Smooth muscle cell (in vitro differentiated cells): ENCODE data around the gene DST. TPM values are rescaled to one million over a fixed set of nuclear protein-coding genes. Genes with fewer than 3 reads are reported as not detected.

ENCODE experiments used
- DNase-seq: peaks from one replicate; lab custom pipeline; 2025; ENCODE audit not compliant: unreplicated experiment; lab: John Stamatoyannopoulos, UW
- H2AFZ ChIP-seq: fragments of 200-600 bp; sonication (generic); 2 replicates; pipeline ENCODE4 v1.6.0; 2016; ENCODE audit warnings: antibody characterized with exemption, low read depth, mild to moderate bottlenecking
- H3F3A ChIP-seq: fragments of 200-600 bp; sonication (generic); 2 replicates; pipeline ENCODE4 v1.6.0; 2017; ENCODE audit warnings: antibody characterized with exemption, low read depth
- H3K27ac ChIP-seq: fragments of 200-600 bp; sonication (generic); 2 replicates; pipeline ENCODE4 v1.5.1; 2016; ENCODE audit warnings: low read depth, mild to moderate bottlenecking
- H3K27me3 ChIP-seq: fragments of 200-600 bp; sonication (generic); 2 replicates; pipeline ENCODE4 v1.6.1; 2016; ENCODE audit warnings: low read depth, mild to moderate bottlenecking
- H3K36me3 ChIP-seq: fragments of 200-600 bp; sonication (generic); 2 replicates; pipeline ENCODE4 v1.5.1; 2016; ENCODE audit warnings: low read depth
- H3K4me1 ChIP-seq: fragments of 200-600 bp; sonication (generic); 2 replicates; pipeline ENCODE4 v1.5.1; 2016; ENCODE audit warnings: low read depth
- H3K4me2 ChIP-seq: fragments of 200-600 bp; sonication (generic); 2 replicates; pipeline ENCODE4 v1.6.0; 2016; ENCODE audit warnings: mild to moderate bottlenecking
- H3K4me3 ChIP-seq: fragments of 200-600 bp; sonication (generic); 2 replicates; pipeline ENCODE4 v1.5.1; 2016; ENCODE audit warnings: mild to moderate bottlenecking
- H3K79me2 ChIP-seq: fragments of 200-600 bp; sonication (generic); 2 replicates; pipeline ENCODE4 v1.6.0; 2016; ENCODE audit warnings: low read depth, mild to moderate bottlenecking
- H3K9ac ChIP-seq: fragments of 200-600 bp; sonication (generic); 2 replicates; pipeline ENCODE4 v1.6.0; 2016; ENCODE audit warnings: low read depth
- H3K9me3 ChIP-seq: fragments of 200-600 bp; sonication (generic); replicated peaks from 2 replicates; pipeline ENCODE4 v1.5.1; 2016; ENCODE audit warnings: low read depth
- H4K20me1 ChIP-seq: fragments of 200-600 bp; sonication (generic); 2 replicates; pipeline ENCODE4 v1.6.0; 2016; ENCODE audit warnings: low read depth
- WGBS: methylation state at CpG from one replicate; pipeline ENCODE4 v1.1.7; 2016; ENCODE audit warnings: low lambda C conversion rate; 5-methylcytosine and 5-hydroxymethylcytosine counted together
- polyA plus RNA-seq: library from polyadenylated mRNA; unstranded; fragments of >200 nt; fragmentation: Nextera tagmentation; extraction: Ambion mirVana; gene quantifications from 2 replicates; pipeline ENCODE4 v1.2.1, GENCODE V29; 2016
- total RNA-seq: library from RNA; depleted of rRNA; stranded (reverse); fragments of >200 nt; gene quantifications from 2 replicates; pipeline ENCODE4 v1.2.3, GENCODE V29; 2014
- TF ChIP-seq, protein P1 (sequence below): fragments of 200-600 bp; sonication (generic); IDR thresholded peaks from 2 replicates; pipeline ENCODE4 v1.5.1; 2017; ENCODE audit warnings: borderline replicate concordance, mild to moderate bottlenecking, antibody characterized with exemption; ENCODE audit not compliant: insufficient read depth, poor library complexity, severe bottlenecking

The DST gene
- total and polyA plus RNA-seq, 2 experiments from 2014 or later: 17.1 to 186 TPM

GRCh38 chr6:56479381-56479780 lies 163.3 kb downstream of the DST start:
- no peaks in the 10 kb centered on the region for H3K9me3 ChIP-seq
- no peaks in the 10 kb centered on the region for H3K4me1 ChIP-seq
- H3K4me2 ChIP-seq: no peak overlapping the region
- no peak overlapping the region for H3K27ac ChIP-seq
- 95% methylated on average over 3 of the region's 3 CpGs for WGBS
- TF ChIP-seq, protein P1, sequence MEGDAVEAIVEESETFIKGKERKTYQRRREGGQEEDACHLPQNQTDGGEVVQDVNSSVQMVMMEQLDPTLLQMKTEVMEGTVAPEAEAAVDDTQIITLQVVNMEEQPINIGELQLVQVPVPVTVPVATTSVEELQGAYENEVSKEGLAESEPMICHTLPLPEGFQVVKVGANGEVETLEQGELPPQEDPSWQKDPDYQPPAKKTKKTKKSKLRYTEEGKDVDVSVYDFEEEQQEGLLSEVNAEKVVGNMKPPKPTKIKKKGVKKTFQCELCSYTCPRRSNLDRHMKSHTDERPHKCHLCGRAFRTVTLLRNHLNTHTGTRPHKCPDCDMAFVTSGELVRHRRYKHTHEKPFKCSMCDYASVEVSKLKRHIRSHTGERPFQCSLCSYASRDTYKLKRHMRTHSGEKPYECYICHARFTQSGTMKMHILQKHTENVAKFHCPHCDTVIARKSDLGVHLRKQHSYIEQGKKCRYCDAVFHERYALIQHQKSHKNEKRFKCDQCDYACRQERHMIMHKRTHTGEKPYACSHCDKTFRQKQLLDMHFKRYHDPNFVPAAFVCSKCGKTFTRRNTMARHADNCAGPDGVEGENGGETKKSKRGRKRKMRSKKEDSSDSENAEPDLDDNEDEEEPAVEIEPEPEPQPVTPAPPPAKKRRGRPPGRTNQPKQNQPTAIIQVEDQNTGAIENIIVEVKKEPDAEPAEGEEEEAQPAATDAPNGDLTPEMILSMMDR: no peak
- H3K36me3 ChIP-seq: peaks cover 15% of the 10 kb centered on the region
- H4K20me1 ChIP-seq: no peaks in the 10 kb centered on the region
- H3F3A ChIP-seq: no peaks in the 10 kb centered on the region
- H3K79me2 ChIP-seq: no peaks in the 10 kb centered on the region
- H3K4me3 ChIP-seq: no peak overlapping the region
- no peaks in the 10 kb centered on the region for H3K27me3 ChIP-seq
- H3K9ac ChIP-seq: no peak overlapping the region
- no peak for DNase-seq
- no peak overlapping the region for H2AFZ ChIP-seq

DNA sequence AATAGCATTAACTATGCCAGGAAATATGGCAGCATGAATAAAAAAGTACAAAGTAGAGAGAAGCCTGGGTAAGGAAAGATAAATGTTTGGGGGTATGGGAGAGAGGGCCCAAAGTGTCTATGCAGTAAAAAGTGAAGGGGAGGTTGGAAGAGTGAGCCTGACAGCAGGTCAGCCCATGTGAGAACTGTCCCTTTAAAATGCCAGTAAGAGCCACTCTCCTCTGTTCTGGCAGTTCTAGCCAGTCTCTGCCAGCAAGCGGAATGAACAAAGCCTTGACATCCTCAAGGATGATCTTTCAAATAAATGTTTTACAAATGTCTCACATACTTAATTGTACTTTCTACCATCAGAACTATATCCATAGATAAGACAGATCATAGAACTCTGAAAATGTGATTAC lies 164.5 kb downstream of the DST start:
- Histone ChIP-seq H3F3A (no peaks in the 10 kb centered on the region), H4K20me1 (no peaks in the 10 kb centered on the region), H2AFZ (no peak overlapping the region), H3K27me3 (no peaks in the 10 kb centered on the region), H3K9me3 (no peaks in the 10 kb centered on the region), H3K9ac (no peak overlapping the region), H3K27ac (no peak overlapping the region), H3K4me1 (no peaks in the 10 kb centered on the region), H3K4me2 (no peak overlapping the region), H3K79me2 (no peaks in the 10 kb centered on the region), H3K36me3 (peaks cover 22% of the 10 kb centered on the region), H3K4me3 (no peak overlapping the region)
- TF ChIP-seq, protein P1: no peak
- 94% methylated on average over 1 of the region's 1 CpG for WGBS
- no peak for DNase-seq

GRCh38 chr6:56477241-56477640 lies 165.4 kb downstream of the DST start:
- Histone ChIP-seq H3F3A (no peaks in the 10 kb centered on the region), H3K79me2 (no peaks in the 10 kb centered on the region), H3K4me1 (no peaks in the 10 kb centered on the region), H2AFZ (no peak overlapping the region), H3K27ac (no peak overlapping the region), H3K4me2 (no peak overlapping the region), H3K9me3 (no peaks in the 10 kb centered on the region), H3K36me3 (peaks cover 29% of the 10 kb centered on the region), H4K20me1 (no peaks in the 10 kb centered on the region), H3K4me3 (no peak overlapping the region), H3K27me3 (no peaks in the 10 kb centered on the region), H3K9ac (no peak overlapping the region)
- 97% methylated on average over 5 of the region's 5 CpGs for WGBS
- no peak for DNase-seq
- TF ChIP-seq, protein P1: no peak

DNA sequence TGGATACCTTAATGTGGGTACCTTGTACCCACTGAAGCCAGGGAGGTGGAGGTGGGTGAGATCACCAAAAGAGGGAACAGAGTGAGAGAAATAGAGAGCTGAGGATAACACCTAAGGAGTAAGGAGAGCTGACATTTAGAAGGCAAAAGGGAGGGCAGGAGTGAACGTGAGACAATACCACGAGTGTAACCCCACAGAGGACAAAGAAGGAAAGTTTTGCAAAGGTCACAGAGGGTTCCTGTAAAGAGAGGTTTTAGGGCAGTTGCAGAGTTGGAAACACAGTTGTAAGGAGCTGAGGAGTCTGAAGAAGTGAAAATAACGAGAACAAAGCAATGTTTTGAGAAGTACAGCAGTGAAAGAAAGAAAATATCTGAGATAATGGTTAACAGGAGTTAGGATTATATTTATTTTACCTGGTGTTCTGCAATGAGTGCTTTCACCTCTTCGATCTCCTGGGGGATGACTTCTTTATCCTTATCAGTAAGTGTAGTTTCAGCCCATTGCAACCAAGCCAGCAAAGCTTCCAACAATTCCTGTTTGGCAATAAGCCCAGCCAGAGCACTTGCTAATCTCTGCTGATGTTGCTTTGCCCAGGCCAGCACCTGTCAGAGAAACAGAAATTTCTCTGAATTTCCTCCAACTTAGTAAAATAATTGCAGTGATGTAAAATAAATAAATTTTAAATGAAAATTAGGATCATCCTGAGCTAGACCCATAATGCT lies 166.8 kb downstream of the DST start:
- Histone ChIP-seq H3K79me2 (no peaks in the 10 kb centered on the region), H3K9me3 (no peaks in the 10 kb centered on the region), H3K4me2 (no peak overlapping the region), H3K4me1 (no peaks in the 10 kb centered on the region), H3K9ac (no peak overlapping the region), H3K27me3 (no peaks in the 10 kb centered on the region), H3F3A (no peaks in the 10 kb centered on the region), H3K36me3 (peaks cover 36% of the 10 kb centered on the region), H3K4me3 (no peak overlapping the region), H2AFZ (no peak overlapping the region), H3K27ac (no peak overlapping the region), H4K20me1 (no peaks in the 10 kb centered on the region)
- WGBS: 90% methylated on average over 4 of the region's 4 CpGs
- TF ChIP-seq, protein P1: no peak
- no peak for DNase-seq
